ENCODE data around the gene TFF1. TPM values are rescaled to one million over a fixed set of nuclear protein-coding genes. Genes with fewer than 3 reads are reported as not detected.

TFF1 gene
- total and polyA plus RNA-seq, 4 experiments from 2014 or later, result not detected

GRCh38 chr21:42351626-42352440 is 14.5 kb downstream of the TFF1 start:
- no peak overlapping the region for H3K27ac ChIP-seq (ENCODE audit: low read depth, low read length)
- no peak overlapping the region for H3K27ac Mint-ChIP-seq
- POLR2A ChIA-PET (ENCODE audit: partially characterized antibody), result no interaction called here
- CTCF ChIA-PET (ENCODE audit: partially characterized antibody), result no interaction called here
- peaks cover 3 to 5% of the 10 kb centered on the region in 2 donors for H3K27me3 Mint-ChIP-seq
- intact Hi-C loops (cut with micrococcal nuclease), result no loop called here
- no peaks in the 10 kb centered on the region for H3K36me3 ChIP-seq (ENCODE audit: insufficient read depth, low read length)
- H3K9me3 Mint-ChIP-seq, result peaks cover 2 to 28% (median 17%) of the 10 kb centered on the region in 8 donors
- H3K36me3 Mint-ChIP-seq, result peaks cover 3 to 8% of the 10 kb centered on the region in 2 donors
- H3K4me1 ChIP-seq (ENCODE audit: insufficient read depth, low read length), result no peaks in the 10 kb centered on the region
- no peak for DNase-seq
- H3K4me3 Mint-ChIP-seq, result no peak overlapping the region
- no peaks in the 10 kb centered on the region for H3K27me3 ChIP-seq (ENCODE audit: insufficient read depth, low read length)
- no peaks in the 10 kb centered on the region for H3K9me3 ChIP-seq (ENCODE audit: control insufficient read depth in 1 of 2, low read length in 2 of 2)
- H3K4me3 ChIP-seq (ENCODE audit: low read length in 2 of 2), result no peak overlapping the region
- no peaks in the 10 kb centered on the region for H3K4me1 Mint-ChIP-seq

GRCh38 chr21:42350927-42351426 is 15.4 kb downstream of the TFF1 start, which contains the start of gene TFF2:
TSS of gene TFF2 (minus strand) at chr21:42350994. CDS start at chr21:42350957, 37 bp downstream.
- H3K4me1 ChIP-seq (ENCODE audit: insufficient read depth, low read length), result no peaks in the 10 kb centered on the region
- no peak within 1 kb of the TSS for H3K27ac ChIP-seq (ENCODE audit: low read depth, low read length)
- ChIA-PET CTCF (ENCODE audit: partially characterized antibody) (no interaction called here), POLR2A (ENCODE audit: partially characterized antibody) (no interaction called here)
- Mint-ChIP-seq H3K9me3 (peaks cover 2 to 24% (median 16%) of the 10 kb centered on the region in 8 donors), H3K27ac (no peak within 1 kb of the TSS), H3K4me3 (no peak within 1 kb of the TSS), H3K4me1 (no peaks in the 10 kb centered on the region), H3K27me3 (peaks cover 3 to 5% of the 10 kb centered on the region in 2 donors), H3K36me3 (peaks cover 3 to 8% of the 10 kb centered on the region in 2 donors)
- DNase-seq, result no peak
- no peaks in the 10 kb centered on the region for H3K9me3 ChIP-seq (ENCODE audit: control insufficient read depth in 1 of 2, low read length in 2 of 2)
- intact Hi-C loops (cut with micrococcal nuclease), result no loop called here
- H3K27me3 ChIP-seq (ENCODE audit: insufficient read depth, low read length), result no peaks in the 10 kb centered on the region
- H3K4me3 ChIP-seq (ENCODE audit: low read length in 2 of 2), result no peak within 1 kb of the TSS
- H3K36me3 ChIP-seq (ENCODE audit: insufficient read depth, low read length), result no peaks in the 10 kb centered on the region

GRCh38 chr21:42350318-42350910 is 15.9 kb downstream of the TFF1 start:
- H3K4me1 Mint-ChIP-seq, result no peaks in the 10 kb centered on the region
- no peak overlapping the region for H3K27ac Mint-ChIP-seq
- ChIA-PET CTCF (ENCODE audit: partially characterized antibody) (no interaction called here), POLR2A (ENCODE audit: partially characterized antibody) (no interaction called here)
- intact Hi-C loops (cut with micrococcal nuclease), result no loop called here
- H3K27ac ChIP-seq (ENCODE audit: low read depth, low read length), result no peak overlapping the region
- no peaks in the 10 kb centered on the region for H3K4me1 ChIP-seq (ENCODE audit: insufficient read depth, low read length)
- no peaks in the 10 kb centered on the region for H3K36me3 ChIP-seq (ENCODE audit: insufficient read depth, low read length)
- no peak overlapping the region for H3K4me3 Mint-ChIP-seq
- DNase-seq, result no peak
- no peak overlapping the region for H3K4me3 ChIP-seq (ENCODE audit: low read length in 2 of 2)
- no peaks in the 10 kb centered on the region for H3K27me3 ChIP-seq (ENCODE audit: insufficient read depth, low read length)
- H3K27me3 Mint-ChIP-seq, result peaks cover 3 to 5% of the 10 kb centered on the region in 2 donors
- peaks cover under 1 to 18% (median 12%) of the 10 kb centered on the region in 8 donors for H3K9me3 Mint-ChIP-seq
- peaks cover 3% of the 10 kb centered on the region in 2 donors for H3K36me3 Mint-ChIP-seq
- H3K9me3 ChIP-seq (ENCODE audit: control insufficient read depth in 1 of 2, low read length in 2 of 2), result no peaks in the 10 kb centered on the region

GRCh38 chr21:42349420-42350317 is 16.7 kb downstream of the TFF1 start:
- Mint-ChIP-seq H3K27me3 (peaks cover 3 to 5% of the 10 kb centered on the region in 2 donors), H3K4me3 (no peak overlapping the region), H3K27ac (no peak overlapping the region), H3K9me3 (peaks cover 0 to 11% (median 6%) of the 10 kb centered on the region in 8 donors), H3K4me1 (no peaks in the 10 kb centered on the region), H3K36me3 (peaks cover 3% of the 10 kb centered on the region in 2 donors)
- H3K27ac ChIP-seq (ENCODE audit: low read depth, low read length), result no peak overlapping the region
- no peak overlapping the region for H3K4me3 ChIP-seq (ENCODE audit: low read length in 2 of 2)
- CTCF ChIA-PET (ENCODE audit: partially characterized antibody), result interaction anchor here (1.0 kb wide), 1 partner anchor 12 kb away, joined by 5 read pairs; no protein-coding TSS in a partner anchor
- no peaks in the 10 kb centered on the region for H3K4me1 ChIP-seq (ENCODE audit: insufficient read depth, low read length)
- POLR2A ChIA-PET (ENCODE audit: partially characterized antibody), result interaction anchor here (1.4 kb wide), 1 partner anchor 55 kb away, joined by 5 read pairs; no protein-coding TSS in a partner anchor
- no peaks in the 10 kb centered on the region for H3K36me3 ChIP-seq (ENCODE audit: insufficient read depth, low read length)
- DNase-seq, result no peak
- H3K9me3 ChIP-seq (ENCODE audit: control insufficient read depth in 1 of 2, low read length in 2 of 2), result no peaks in the 10 kb centered on the region
- H3K27me3 ChIP-seq (ENCODE audit: insufficient read depth, low read length), result no peaks in the 10 kb centered on the region
- intact Hi-C loops (cut with micrococcal nuclease), result no loop called here

- Mint-ChIP-seq H3K9me3 (peaks cover 0 to 5% (median under 1%) of the 10 kb centered on the region in 8 donors), H3K27me3 (peaks cover 3 to 5% of the 10 kb centered on the region in 2 donors), H3K27ac (no peak overlapping the region), H3K36me3 (no peaks in the 10 kb centered on the region), H3K4me3 (no peak overlapping the region), H3K4me1 (no peaks in the 10 kb centered on the region)
- Histone ChIP-seq H3K4me1 (ENCODE audit: insufficient read depth, low read length) (no peaks in the 10 kb centered on the region), H3K4me3 (ENCODE audit: low read length in 2 of 2) (no peak overlapping the region), H3K27me3 (ENCODE audit: insufficient read depth, low read length) (no peaks in the 10 kb centered on the region), H3K9me3 (ENCODE audit: control insufficient read depth in 1 of 2, low read length in 2 of 2) (no peaks in the 10 kb centered on the region), H3K27ac (ENCODE audit: low read depth, low read length) (no peak overlapping the region), H3K36me3 (ENCODE audit: insufficient read depth, low read length) (no peaks in the 10 kb centered on the region)
- ChIA-PET POLR2A (ENCODE audit: partially characterized antibody) (interaction anchor here (1.4 kb wide), 1 partner anchor 56 kb away, joined by 5 read pairs; no protein-coding TSS in a partner anchor), CTCF (ENCODE audit: partially characterized antibody) (interaction anchor here (1.0 kb wide), 1 partner anchor 11 kb away, joined by 5 read pairs; no protein-coding TSS in a partner anchor)
- intact Hi-C loops (cut with micrococcal nuclease), result no loop called here
- DNase-seq, result no peak
These were observed 17.6 kb downstream of the TFF1 start for GRCh38 chr21:42348762-42349161.

GRCh38 chr21:42347601-42348327 is 18.6 kb downstream of the TFF1 start:
- ChIA-PET CTCF (ENCODE audit: partially characterized antibody) (no interaction called here), POLR2A (ENCODE audit: partially characterized antibody) (no interaction called here)
- Mint-ChIP-seq H3K36me3 (no peaks in the 10 kb centered on the region), H3K27ac (no peak overlapping the region), H3K4me1 (no peaks in the 10 kb centered on the region), H3K9me3 (peaks cover 0 to 3% (median 0%) of the 10 kb centered on the region in 8 donors), H3K4me3 (no peak overlapping the region), H3K27me3 (peaks cover 0 to 2% of the 10 kb centered on the region in 2 donors)
- Histone ChIP-seq H3K27ac (ENCODE audit: low read depth, low read length) (no peak overlapping the region), H3K4me1 (ENCODE audit: insufficient read depth, low read length) (no peaks in the 10 kb centered on the region), H3K27me3 (ENCODE audit: insufficient read depth, low read length) (no peaks in the 10 kb centered on the region), H3K4me3 (ENCODE audit: low read length in 2 of 2) (no peak overlapping the region), H3K9me3 (ENCODE audit: control insufficient read depth in 1 of 2, low read length in 2 of 2) (no peaks in the 10 kb centered on the region), H3K36me3 (ENCODE audit: insufficient read depth, low read length) (no peaks in the 10 kb centered on the region)
- intact Hi-C loops (cut with micrococcal nuclease), result no loop called here
- no peak for DNase-seq

All from CD4-positive, alpha-beta memory T cell (primary cell).